ENCODE data around the gene USP7. TPM values are rescaled to one million over a fixed set of nuclear protein-coding genes. Genes with fewer than 3 reads are reported as not detected.

The USP7 gene
- total RNA-seq, 2 experiments from 2014 or later: 46.4 to 127 TPM

- intact Hi-C loops (cut with micrococcal nuclease; ENCODE audit: unreplicated experiment): no loop called here
- peaks cover 62% of the 10 kb centered on the region for H4K20me1 ChIP-seq (ENCODE audit: insufficient read depth, low read length)
- no peak for TF ChIP-seq EZH2phosphoT487 (IDR thresholded peaks at IDR 0.05; ENCODE audit: borderline replicate concordance, low read depth, low read length)
- TF ChIP-seq CTCF (conservative IDR thresholded peaks at IDR 0.05; ENCODE audit: low read length): no peak
- H3K79me2 ChIP-seq (ENCODE audit: insufficient read depth, low read depth, low read length): peaks cover 83% of the 10 kb centered on the region
- no peak for DNase-seq (ENCODE audit: low spot score)
- H3K4me2 ChIP-seq (ENCODE audit: low read length): peak overlapping the region; percentile 68; the same call in 1 of the 2 replicates
- no peaks in the 10 kb centered on the region for H3K9me3 ChIP-seq (ENCODE audit: low read length)
- peaks cover 72% of the 10 kb centered on the region for H3K4me1 ChIP-seq (ENCODE audit: insufficient read depth, low read length, poor library complexity, severe bottlenecking)
- H3K27ac ChIP-seq (ENCODE audit: low read depth, low read length, poor library complexity, severe bottlenecking): no peak overlapping the region
- CTCF ChIA-PET (ENCODE audit: unreplicated experiment): no interaction called here
- no peaks in the 10 kb centered on the region for H3K9me2 ChIP-seq (ENCODE audit: insufficient read depth, low read length)
- no peaks in the 10 kb centered on the region for H3K36me3 ChIP-seq (ENCODE audit: insufficient read depth, low read length)
- no peak overlapping the region for H3K4me3 ChIP-seq (ENCODE audit: low read depth, low read length, poor library complexity, severe bottlenecking)
- POLR2A ChIA-PET: interaction anchor here (1.4 to 1.6 kb wide), 3 partner anchors 10 to 82 kb away, joined by 3 to 6 read pairs (median 4); partner anchors contain the start of gene CARHSP1
- H2AFZ ChIP-seq (ENCODE audit: low read length): no peak overlapping the region
- no TSS peak for BruUV-seq (replicated peaks)
These were observed 13.1 kb downstream of the USP7 start for GRCh38 chr16:8950580-8951077.

- intact Hi-C loops (cut with micrococcal nuclease; ENCODE audit: unreplicated experiment): no loop called here
- no peaks in the 10 kb centered on the region for H3K36me3 ChIP-seq (ENCODE audit: insufficient read depth, low read length)
- H3K9me3 ChIP-seq (ENCODE audit: low read length): no peaks in the 10 kb centered on the region
- ChIA-PET POLR2A (interaction anchor here (1.1 kb wide), 1 partner anchor 81 kb away, joined by 4 read pairs; the partner anchor contains the start of gene CARHSP1), CTCF (ENCODE audit: unreplicated experiment) (interaction anchor here (0.6 to 1.0 kb wide), 2 partner anchors 10 to 16 kb away, joined by 3 read pairs; no protein-coding TSS in a partner anchor)
- peaks cover 80% of the 10 kb centered on the region for H3K4me1 ChIP-seq (ENCODE audit: insufficient read depth, low read length, poor library complexity, severe bottlenecking)
- no peak overlapping the region for H3K27ac ChIP-seq (ENCODE audit: low read depth, low read length, poor library complexity, severe bottlenecking)
- H4K20me1 ChIP-seq (ENCODE audit: insufficient read depth, low read length): peaks cover 68% of the 10 kb centered on the region
- no TSS peak for BruUV-seq (replicated peaks)
- H3K4me3 ChIP-seq (ENCODE audit: low read depth, low read length, poor library complexity, severe bottlenecking): no peak overlapping the region
- TF ChIP-seq CTCF (conservative IDR thresholded peaks at IDR 0.05; ENCODE audit: low read length) (no peak), EZH2phosphoT487 (IDR thresholded peaks at IDR 0.05; ENCODE audit: borderline replicate concordance, low read depth, low read length) (no peak)
- no peak for DNase-seq (ENCODE audit: low spot score)
- H3K79me2 ChIP-seq (ENCODE audit: insufficient read depth, low read depth, low read length): peaks cover 88% of the 10 kb centered on the region
- H3K4me2 ChIP-seq (ENCODE audit: low read length): peak overlapping the region; percentile 68; the same call in 1 of the 2 replicates
- no peak overlapping the region for H2AFZ ChIP-seq (ENCODE audit: low read length)
- H3K9me2 ChIP-seq (ENCODE audit: insufficient read depth, low read length): no peaks in the 10 kb centered on the region
These were observed 13.9 kb downstream of the USP7 start for GRCh38 chr16:8949536-8950418.

Measured in OCI-LY7 (cell line).